HCT116 (cell line): Measurements from ENCODE around the gene BRWD1.

Source experiments
- CTCF ChIP-seq, 3 experiments: fragments of 200-600 bp in 1 of 3; sonication (generic) in 1 of 3; IDR thresholded peaks in 2 of 3; conservative IDR thresholded peaks in 1 of 3; 2 replicates each; pipeline ENCODE4 v1.5.1; 2012 to 2017; ENCODE audit warnings: low read depth in 2 of 3, low read length in 2 of 3, antibody characterized with exemption in 1 of 3, borderline replicate concordance in 1 of 3, control low read depth in 1 of 3, mild to moderate bottlenecking in 1 of 3, mixed read lengths in 1 of 3, mixed run types in 1 of 3, moderate library complexity in 1 of 3; ENCODE audit not compliant: insufficient read depth in 1 of 3
- ELF1 ChIP-seq: IDR thresholded peaks from 2 replicates; pipeline ENCODE4 v1.6.1; 2012; ENCODE audit warnings: low read depth, borderline replicate concordance
- EZH2 ChIP-seq: fragments of 200-600 bp; sonication (generic); IDR thresholded peaks from 2 replicates; pipeline ENCODE4 v1.6.1; 2017; ENCODE audit warnings: antibody characterized with exemption, mixed run types
- EZH2phosphoT487 ChIP-seq: fragments of 200-600 bp; IDR thresholded peaks from 2 replicates; pipeline ENCODE4 v1.6.1; 2018; ENCODE audit warnings: antibody characterized with exemption, borderline replicate concordance
- MAX ChIP-seq: IDR thresholded peaks from 2 replicates; pipeline ENCODE4 v1.6.1; 2012
- POLR2AphosphoS5 ChIP-seq: IDR thresholded peaks from 2 replicates; pipeline ENCODE4 v1.6.1; 2011; ENCODE audit warnings: mild to moderate bottlenecking, low read depth, low read length, moderate library complexity
- ZFX ChIP-seq: fragments of 450-650 bp; IDR thresholded peaks from 2 replicates; pipeline ENCODE4 v1.6.1; 2017

GRCh38 chr21:39188521-39189139 lies 124.8 kb downstream of the BRWD1 start:
- no peak for TF ChIP-seq CTCF (IDR thresholded peaks at IDR 0.05 in 2 of 3, conservative IDR thresholded peaks at IDR 0.05 in 1 of 3; ENCODE audit: borderline replicate concordance in 1 of 3, insufficient read depth in 1 of 3, low read depth in 2 of 3, low read length in 2 of 3)
- no peak for TF ChIP-seq ZFX
- TF ChIP-seq ELF1: no peak
- TF ChIP-seq POLR2AphosphoS5: no peak
- no peak for TF ChIP-seq MAX
- no peak for TF ChIP-seq EZH2
- TF ChIP-seq EZH2phosphoT487: no peak
